NCI-H460 (cell line): Measurements from ENCODE around the gene RIPPLY2. TPM values are rescaled to one million over a fixed set of nuclear protein-coding genes. Genes with fewer than 3 reads are reported as not detected.
"Not testable (repeated sequence)": the region's sequence is repeated elsewhere in the genome, so short reads cannot be mapped to it uniquely, and the experiment has no call there.

Experiments
- DNase-seq: peaks from one replicate; pipeline ENCODE4 v3.0.0-alpha.2; 2016; ENCODE audit warnings: low read depth; ENCODE audit errors: extremely low read depth
- total RNA-seq: library from RNA; depleted of rRNA; stranded (reverse); fragments of >200 nt; shearing (Covaris generic); gene quantifications from 2 replicates; pipeline ENCODE4 v1.2.3, GENCODE V29; 2014; rRNA removed

RIPPLY2 gene
- total RNA-seq, 1 experiment from 2014 or later = not detected

DNA sequence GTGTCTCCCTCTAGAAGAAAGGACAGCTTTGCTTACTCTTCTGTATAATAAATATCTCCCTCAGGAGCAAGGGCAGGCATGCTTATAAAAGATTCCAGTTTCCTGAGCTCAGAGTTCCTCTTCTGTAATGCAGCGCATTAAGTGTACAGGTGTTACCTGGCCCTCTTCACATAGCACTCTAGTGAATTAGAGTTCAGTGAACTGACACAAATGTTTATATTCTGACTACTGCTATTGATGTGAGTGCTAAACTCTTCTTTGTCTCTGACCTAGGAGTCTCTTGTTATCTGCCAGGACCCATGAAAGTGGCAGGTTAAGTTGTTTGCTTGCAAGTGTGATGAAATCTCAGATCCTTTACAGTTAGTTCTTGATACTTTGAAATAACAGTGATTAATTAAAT lies 39.9 kb downstream of the RIPPLY2 start:
- no peak for DNase-seq

DNA sequence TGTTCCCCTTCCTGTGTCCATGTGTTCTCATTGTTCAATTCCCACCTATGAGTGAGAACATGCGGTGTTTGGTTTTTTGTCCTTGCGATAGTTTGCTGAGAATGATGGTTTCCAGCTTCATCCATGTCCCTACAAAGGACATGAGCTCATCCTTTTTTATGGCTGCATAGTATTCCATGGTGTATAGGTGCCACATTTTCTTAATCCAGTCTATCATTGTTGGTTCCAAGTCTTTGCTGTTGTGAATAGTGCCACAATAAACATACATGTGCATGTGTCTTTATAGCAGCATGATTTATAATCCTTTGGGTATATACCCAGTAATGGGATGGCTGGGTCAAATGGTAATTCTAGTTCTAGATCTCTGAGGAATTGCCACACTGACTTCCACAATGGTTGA lies 43.9 kb downstream of the RIPPLY2 start:
- DNase-seq = not testable (repeated sequence)

DNA sequence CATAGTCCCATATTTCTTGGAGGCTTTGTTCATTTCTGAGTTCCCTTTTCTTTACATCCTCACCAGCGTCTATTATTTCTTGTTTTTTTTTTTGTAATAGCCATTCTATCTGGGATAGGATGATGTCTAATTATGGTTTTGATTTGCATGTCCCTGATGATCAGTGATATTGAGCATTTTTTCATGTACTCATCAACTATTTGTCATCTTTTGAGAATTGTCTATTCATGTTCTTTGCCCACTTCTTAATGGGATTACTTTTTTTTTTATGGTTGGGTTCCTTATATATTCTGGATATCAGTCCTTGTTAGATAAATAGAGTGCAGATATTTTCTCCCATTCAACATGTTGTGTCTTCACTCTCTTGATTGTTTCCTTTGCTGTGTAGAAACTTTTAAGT lies 48.5 kb downstream of the RIPPLY2 start:
- no peak for DNase-seq

- no peak for DNase-seq
Observed at GRCh38 chr6:83904395-83904794, 51.2 kb downstream of the RIPPLY2 start.

- no peak for DNase-seq
Observed at GRCh38 chr6:83905648-83906047, 52.5 kb downstream of the RIPPLY2 start.

Other genes starting within 250 kb of the RIPPLY2 start
- 0.43 and 0.67 TPM in 2 replicates for gene SNAP91, start 144.3 kb upstream of the RIPPLY2 start, total RNA-seq
- gene CYB5R4, start 6.3 kb downstream of the RIPPLY2 start, total RNA-seq = 19.3 and 23.9 TPM in 2 replicates
- gene MRAP2, start 180.4 kb downstream of the RIPPLY2 start, total RNA-seq = 0.87 and 0.95 TPM in 2 replicates